LHCN-M2 (cell line): Measurements from ENCODE around the gene SIRPB2. TPM values are rescaled to one million over a fixed set of nuclear protein-coding genes. Genes with fewer than 3 reads are reported as not detected.

Experiments
- DNase-seq: peaks from one replicate; pipeline ENCODE4 v3.0.0-alpha.2; 2012; ENCODE audit warnings: low read depth
- total RNA-seq: library from RNA; depleted of rRNA; stranded (reverse); fragments of >200 nt; gene quantifications from 2 replicates; pipeline ENCODE4 v1.2.3, GENCODE V29; 2014; rRNA removed

SIRPB2 gene
- total RNA-seq, 1 experiment from 2014 or later = not detected

DNA sequence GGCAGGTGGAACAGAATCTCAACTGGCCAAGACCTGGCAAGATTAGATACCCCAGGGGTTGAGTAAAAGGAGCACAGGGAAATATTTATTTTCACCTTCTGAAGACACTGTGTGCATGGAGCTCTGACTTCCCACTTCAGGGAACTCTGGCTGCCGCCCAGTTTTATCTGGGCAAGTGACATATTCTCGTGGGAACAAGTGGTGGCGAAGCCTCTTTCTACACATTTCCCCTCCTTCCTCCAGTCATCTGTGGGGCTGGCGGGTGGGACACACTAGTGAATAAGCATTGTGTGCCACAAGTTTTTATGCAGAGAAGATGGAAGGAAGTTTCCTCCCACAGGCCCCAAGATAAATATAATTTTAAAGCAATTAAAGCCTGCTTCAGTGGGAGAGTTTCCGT lies 48.1 kb downstream of the SIRPB2 start:
- DNase-seq = no peak

GRCh38 chr20:1442304-1442703 lies 48.9 kb downstream of the SIRPB2 start:
- no peak for DNase-seq

- no peak for DNase-seq
These were observed 50.1 kb downstream of the SIRPB2 start for GRCh38 chr20:1441133-1441532.

GRCh38 chr20:1440024-1440423 lies 51.2 kb downstream of the SIRPB2 start:
- DNase-seq = peak; percentile 25

DNA sequence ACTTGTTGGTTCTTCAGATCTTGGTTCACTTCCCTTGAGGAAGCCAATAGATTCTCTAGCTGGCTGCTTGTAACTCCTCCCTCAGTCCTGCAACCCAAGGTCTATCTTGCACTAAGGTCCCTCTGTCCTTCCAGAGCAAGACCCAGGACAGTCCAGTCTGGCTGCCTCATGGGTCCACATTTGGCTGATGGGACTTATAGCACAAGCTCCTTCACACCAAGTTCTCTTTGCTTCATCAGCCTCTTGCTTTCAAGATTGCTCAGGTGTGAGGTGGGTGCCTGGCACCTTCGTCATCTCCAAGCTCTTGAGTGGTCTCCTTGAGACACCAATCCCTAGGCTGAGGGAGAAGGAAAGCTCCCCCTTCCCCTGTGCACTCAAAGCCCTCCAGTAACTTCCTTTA lies 52.9 kb downstream of the SIRPB2 start:
- no peak for DNase-seq

DNA sequence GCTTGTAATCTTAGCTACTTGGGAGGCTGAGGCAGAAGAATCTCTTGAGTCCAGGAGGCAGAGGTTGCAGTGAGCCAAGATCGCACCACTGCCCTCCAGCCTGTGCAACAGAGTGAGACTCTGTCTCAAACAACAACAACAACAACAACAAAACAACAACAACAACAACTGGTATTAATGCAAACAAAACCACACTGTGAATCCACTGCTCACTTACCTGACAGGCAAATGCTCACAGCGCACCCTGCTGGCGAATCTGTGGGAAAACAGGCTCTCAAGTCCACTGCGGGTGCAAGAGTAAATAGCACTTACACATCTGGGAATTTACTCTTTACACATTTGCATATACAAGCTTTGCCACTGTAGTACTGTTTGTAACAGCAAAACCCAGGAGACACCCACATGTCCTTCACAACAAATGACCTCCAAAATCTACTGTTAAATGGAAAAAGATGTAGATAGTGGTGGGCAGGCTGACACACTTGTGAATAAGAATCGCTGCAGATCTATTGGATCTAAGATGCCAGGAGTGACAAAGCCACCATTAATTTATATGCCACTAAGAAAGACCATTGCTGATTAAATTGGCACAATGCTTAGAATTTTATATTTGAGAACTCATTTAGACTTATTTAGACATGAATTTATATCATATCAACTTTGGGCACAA lies 53.9 kb downstream of the SIRPB2 start:
- DNase-seq = peak; percentile 65

- no peak for DNase-seq
These were observed 55.0 kb downstream of the SIRPB2 start for GRCh38 chr20:1436263-1436662.

- DNase-seq = no peak
These were observed 55.9 kb downstream of the SIRPB2 start for GRCh38 chr20:1435337-1435699.

- peak; percentile 95 for DNase-seq
These were observed 56.5 kb downstream of the SIRPB2 start for GRCh38 chr20:1434571-1435336.

DNA sequence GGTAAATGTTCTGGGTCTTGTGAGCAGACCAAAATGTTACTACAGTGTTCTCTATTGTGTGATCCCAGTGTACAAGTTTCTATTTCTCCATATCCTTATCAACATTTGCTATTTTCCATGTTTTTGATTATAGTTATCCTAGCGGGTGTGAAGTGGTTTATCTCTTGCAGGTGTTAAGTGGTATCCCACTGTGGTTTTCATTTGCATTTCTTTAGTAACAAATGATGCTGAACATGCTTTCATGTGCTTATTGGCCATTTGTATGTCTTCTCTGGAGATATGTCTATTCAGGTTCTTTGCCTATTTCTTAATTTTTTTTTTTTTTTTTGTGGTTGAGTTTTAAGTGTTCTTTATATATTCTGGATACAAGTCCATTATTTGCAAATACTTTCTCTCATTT lies 60.1 kb downstream of the SIRPB2 start:
- no peak for DNase-seq

DNA sequence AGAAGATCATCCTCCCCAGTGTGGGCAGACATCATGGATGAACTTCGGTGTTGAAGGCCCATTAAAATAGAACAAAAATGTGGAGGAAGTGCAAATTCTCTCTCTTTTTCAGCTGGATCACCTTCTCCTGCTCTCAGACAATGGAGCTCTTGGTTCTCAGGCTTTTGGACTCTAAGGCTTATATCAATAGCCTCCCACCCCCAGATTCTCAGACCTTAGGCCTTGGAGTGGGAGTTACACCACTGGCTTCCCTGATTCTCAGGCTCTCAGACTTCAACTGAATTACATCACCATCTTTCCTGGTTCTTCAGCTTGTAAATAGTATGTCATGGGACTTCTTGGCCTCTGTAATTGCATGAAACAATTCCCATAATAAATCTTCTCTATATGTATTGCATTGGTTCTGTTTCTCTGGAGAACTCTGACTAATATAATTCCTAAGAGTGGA lies 61.2 kb downstream of the SIRPB2 start:
- peak; percentile 23 for DNase-seq

- DNase-seq = no peak
These were observed 62.0 kb downstream of the SIRPB2 start for GRCh38 chr20:1429143-1429728.

DNA sequence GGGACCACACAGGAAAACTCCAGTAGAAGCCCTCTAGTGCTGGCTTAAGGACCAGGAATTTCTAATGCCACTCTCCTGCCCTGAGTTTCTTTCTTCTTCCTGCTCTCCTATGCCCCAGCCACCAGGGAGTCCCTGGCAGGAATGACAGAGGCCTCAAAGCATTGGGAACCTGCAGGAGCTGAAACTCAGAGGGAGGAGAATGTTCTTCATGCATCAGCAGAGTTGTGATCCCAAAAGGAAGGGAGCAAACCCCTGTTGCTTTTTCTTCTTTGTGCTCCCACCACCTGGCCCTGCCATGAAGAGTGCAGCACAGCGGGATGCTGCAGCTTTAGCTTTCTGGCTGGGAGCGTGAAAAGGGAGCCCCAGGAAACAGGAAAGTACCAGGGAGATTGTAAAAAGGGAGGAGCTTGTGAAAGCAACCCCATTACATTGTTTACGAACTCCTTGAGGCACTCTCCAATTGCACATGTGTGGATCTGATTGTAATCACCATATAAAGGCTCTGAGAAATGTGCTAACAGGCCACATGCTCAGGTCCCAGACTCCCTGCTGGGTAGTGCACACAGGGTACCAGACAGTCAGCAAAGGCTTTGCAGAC lies 63.7 kb downstream of the SIRPB2 start:
- DNase-seq = no peak

GRCh38 chr20:1426231-1426849 lies 64.9 kb downstream of the SIRPB2 start:
- no peak for DNase-seq

Other genes with a start within 250 kb of the SIRPB2 start
- gene SNPH, start 225.1 kb downstream of the SIRPB2 start, total RNA-seq = 14.0 and 15.8 TPM in 2 replicates
- gene SDCBP2, start 162.3 kb downstream of the SIRPB2 start, total RNA-seq = 1.5 and 2.9 TPM in 2 replicates
- gene FKBP1A, start 98.4 kb downstream of the SIRPB2 start, total RNA-seq = 130 and 131 TPM in 2 replicates
- 29.6 and 33.0 TPM in 2 replicates for gene NSFL1C, start 24.6 kb downstream of the SIRPB2 start, total RNA-seq
- gene SIRPD, start 66.3 kb upstream of the SIRPB2 start, total RNA-seq = not detected in 2 replicates
- 0.77 and 0.86 TPM in 2 replicates for gene SIRPB1, start 128.6 kb upstream of the SIRPB2 start, total RNA-seq
- not detected in 2 replicates for gene SIRPG, start 166.4 kb upstream of the SIRPB2 start, total RNA-seq